ENCODE data around the gene VAT1L. TPM values are rescaled to one million over a fixed set of nuclear protein-coding genes. Genes with fewer than 3 reads are reported as not detected.

Gene VAT1L
- total and polyA plus RNA-seq, 2 donors (not counting 3 experiments of a cell fraction or from before 2014, with no cell fraction given): 0.46 to 1.5 TPM

DNA sequence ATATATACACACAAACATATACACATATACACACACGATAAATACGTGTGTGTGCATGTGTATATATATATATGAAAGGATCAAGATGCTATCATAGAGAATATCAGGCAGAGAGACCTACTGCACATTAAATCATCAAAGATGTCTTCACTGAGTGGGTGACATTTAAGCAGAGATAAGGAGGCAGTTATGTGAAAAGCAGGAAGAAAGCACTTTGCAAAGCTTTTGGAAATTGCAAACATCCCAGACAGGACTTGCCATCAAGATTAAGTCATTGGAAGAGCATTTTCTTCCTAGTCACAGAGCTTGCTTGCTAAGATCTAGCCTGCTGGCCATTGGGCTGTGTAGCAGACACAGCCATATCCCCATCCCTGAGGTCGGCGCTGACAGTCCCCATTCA lies 56.4 kb downstream of the VAT1L start:
- Histone ChIP-seq H4K20me1 (replicated peaks; ENCODE audit: control insufficient read depth, extremely low read depth, insufficient read depth, low read length) (no peaks in the 10 kb centered on the region), H3K4me1 (ENCODE audit: control insufficient read depth, extremely low read depth, insufficient read depth, low read length) (no peaks in the 10 kb centered on the region), H3K9ac (replicated peaks; ENCODE audit: extremely low read depth, insufficient read depth, low read length) (no peak overlapping the region), H3K27ac (ENCODE audit: insufficient read depth, low read depth, low read length) (no peak overlapping the region), H3K4me3 (replicated peaks in 1 of 3; ENCODE audit: insufficient read depth in 1 of 3, low read depth in 1 of 3, low read length in 3 of 3) (no peak overlapping the region), H3K9me1 (replicated peaks; ENCODE audit: control insufficient read depth, extremely low read depth, insufficient read depth, low read length) (no peaks in the 10 kb centered on the region), H3K79me2 (ENCODE audit: control insufficient read depth, insufficient read depth, low read length) (no peaks in the 10 kb centered on the region), H3K27me3 (ENCODE audit: control insufficient read depth in 2 of 2, insufficient read depth in 2 of 2, low read length in 2 of 2) (peaks cover 2 to 11% of the 10 kb centered on the region in 2 experiments), H3K4me2 (ENCODE audit: insufficient read depth, low read length) (no peak overlapping the region), H3K9me3 (replicated peaks; ENCODE audit: control insufficient read depth, insufficient read depth, low read length) (no peaks in the 10 kb centered on the region), H3K36me3 (ENCODE audit: control insufficient read depth in 2 of 2, extremely low read depth in 1 of 2, insufficient read depth in 2 of 2, low read length in 2 of 2) (no peaks in the 10 kb centered on the region), H2AFZ (ENCODE audit: low read depth, low read length) (no peak overlapping the region)
- TF ChIP-seq POLR2AphosphoS5 (IDR thresholded peaks at IDR 0.05; ENCODE audit: insufficient read depth, low read depth, low read length) (no peak), MYC (IDR thresholded peaks at IDR 0.05; ENCODE audit: low read depth, low read length) (no peak), POLR2A (IDR thresholded peaks at IDR 0.05; ENCODE audit: low read depth, low read length) (no peak), FOS (IDR thresholded peaks at IDR 0.05; ENCODE audit: borderline replicate concordance, insufficient read depth, low read length) (no peak), JUN (IDR thresholded peaks at IDR 0.05; ENCODE audit: borderline replicate concordance, insufficient read depth, insufficient read length, low read depth) (no peak), GATA2 (IDR thresholded peaks at IDR 0.05; ENCODE audit: insufficient read depth, insufficient read length, low read depth, low read length) (no peak), EZH2 (IDR thresholded peaks at IDR 0.05; ENCODE audit: borderline replicate concordance, low read depth, low read length, severe bottlenecking) (no peak)
- TF ChIP-seq, protein P1, sequence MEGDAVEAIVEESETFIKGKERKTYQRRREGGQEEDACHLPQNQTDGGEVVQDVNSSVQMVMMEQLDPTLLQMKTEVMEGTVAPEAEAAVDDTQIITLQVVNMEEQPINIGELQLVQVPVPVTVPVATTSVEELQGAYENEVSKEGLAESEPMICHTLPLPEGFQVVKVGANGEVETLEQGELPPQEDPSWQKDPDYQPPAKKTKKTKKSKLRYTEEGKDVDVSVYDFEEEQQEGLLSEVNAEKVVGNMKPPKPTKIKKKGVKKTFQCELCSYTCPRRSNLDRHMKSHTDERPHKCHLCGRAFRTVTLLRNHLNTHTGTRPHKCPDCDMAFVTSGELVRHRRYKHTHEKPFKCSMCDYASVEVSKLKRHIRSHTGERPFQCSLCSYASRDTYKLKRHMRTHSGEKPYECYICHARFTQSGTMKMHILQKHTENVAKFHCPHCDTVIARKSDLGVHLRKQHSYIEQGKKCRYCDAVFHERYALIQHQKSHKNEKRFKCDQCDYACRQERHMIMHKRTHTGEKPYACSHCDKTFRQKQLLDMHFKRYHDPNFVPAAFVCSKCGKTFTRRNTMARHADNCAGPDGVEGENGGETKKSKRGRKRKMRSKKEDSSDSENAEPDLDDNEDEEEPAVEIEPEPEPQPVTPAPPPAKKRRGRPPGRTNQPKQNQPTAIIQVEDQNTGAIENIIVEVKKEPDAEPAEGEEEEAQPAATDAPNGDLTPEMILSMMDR (IDR thresholded peaks at IDR 0.05; ENCODE audit: extremely low read depth in 1 of 2, insufficient read depth in 1 of 2, low read depth in 1 of 2, low read length in 2 of 2): no peak
- TF ChIP-seq, protein P2, sequence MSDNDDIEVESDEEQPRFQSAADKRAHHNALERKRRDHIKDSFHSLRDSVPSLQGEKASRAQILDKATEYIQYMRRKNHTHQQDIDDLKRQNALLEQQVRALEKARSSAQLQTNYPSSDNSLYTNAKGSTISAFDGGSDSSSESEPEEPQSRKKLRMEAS (IDR thresholded peaks at IDR 0.05; ENCODE audit: insufficient read depth, insufficient read length): no peak
- no TSS peak for BruUV-seq (replicated peaks)
- ChIA-PET CTCF (interaction anchor here (0.7 to 1.8 kb wide), 2 partner anchors 9 to 52 kb away, joined by 3 read pairs; no protein-coding TSS in a partner anchor), POLR2A (no interaction called here)
- dilution Hi-C loops (cut with MboI; ENCODE audit: extremely low pct_ligation_motif_present, low sequenced_read_pairs): no loop called here
- DNase-seq (ENCODE audit: low read depth, low spot score) (no peak), FAIRE-seq (no peak)
- intact Hi-C loops (cut with micrococcal nuclease): no loop called here
